Endothelial cell of umbilical vein (primary cell): ENCODE results near the gene FXYD6. TPM values are rescaled to one million over a fixed set of nuclear protein-coding genes. Genes with fewer than 3 reads are reported as not detected.

Experiments
- BruUV-seq: library from RNA; stranded (reverse); fragments of 400-500 nt; replicated peaks from 2 replicates; lab custom pipeline; 2021; lab: Mats Ljungman, UMichigan
- CTCF ChIA-PET: fragments of 300-600, 350-600 bp; sonication (Branson Sonifier 250); formaldehyde crosslinking; loops from one replicate; lab custom pipeline; 2021; ENCODE audit warnings: antibody characterized with exemption, inconsistent platforms; lab: Charles Lee
- POLR2A ChIA-PET: fragments of 300-600, 350-600 bp; sonication (Branson Sonifier 250); formaldehyde crosslinking; loops from one replicate; lab custom pipeline; 2021; ENCODE audit warnings: antibody characterized with exemption, inconsistent platforms; lab: Charles Lee
- DNase-seq: peaks from one replicate; pipeline ENCODE4 v3.0.0-alpha.2; 2011; ENCODE audit warnings: low read depth, low spot score
- FAIRE-seq: peaks from 2 replicates; lab custom pipeline; 2011; peaks lifted over from hg19 to GRCh38; lab: Jason Lieb, UNC
- H2AFZ ChIP-seq: 2 replicates; pipeline ENCODE4 v1.6.0; 2012; ENCODE audit warnings: low read depth, low read length, control low read depth, inconsistent platforms
- H3K27ac ChIP-seq: 2 replicates; pipeline ENCODE4 v1.5.1; 2011; ENCODE audit warnings: low read depth, mild to moderate bottlenecking, control low read depth, low read length, moderate library complexity; ENCODE audit not compliant: insufficient read depth
- H3K27me3 ChIP-seq, 2 experiments: 2 replicates each; pipeline versions ENCODE4 v1.6.0 to v1.6.1; 2011; ENCODE audit warnings: low read length in 2 of 2, mixed read lengths in 1 of 2; ENCODE audit not compliant: control insufficient read depth in 2 of 2, insufficient read depth in 2 of 2
- H3K36me3 ChIP-seq, 2 experiments: 2 replicates in 1 of 2; 3 replicates in 1 of 2; pipeline ENCODE4 v1.5.1; 2011; ENCODE audit warnings: low read length in 2 of 2, mild to moderate bottlenecking in 1 of 2, moderate library complexity in 1 of 2; ENCODE audit not compliant: control insufficient read depth in 2 of 2, insufficient read depth in 2 of 2; ENCODE audit errors: extremely low read depth in 1 of 2
- H3K4me1 ChIP-seq: 3 replicates; pipeline ENCODE4 v1.5.1; 2011; ENCODE audit warnings: mild to moderate bottlenecking, low read length; ENCODE audit not compliant: control insufficient read depth, insufficient read depth; ENCODE audit errors: extremely low read depth
- H3K4me2 ChIP-seq: 2 replicates; pipeline ENCODE4 v1.6.1; 2011; ENCODE audit warnings: low read length, control low read depth, mixed read lengths; ENCODE audit not compliant: insufficient read depth
- H3K4me3 ChIP-seq, 3 experiments: fragments of 200-600 bp in 1 of 3; sonication (generic), shearing (Covaris generic) in 1 of 3; replicated peaks in 1 of 3; 2 replicates each; pipeline ENCODE4 v1.5.1; 2011 to 2016; ENCODE audit warnings: control low read depth in 3 of 3, low read length in 3 of 3, mild to moderate bottlenecking in 2 of 3, inconsistent platforms in 1 of 3, low read depth in 1 of 3, moderate library complexity in 1 of 3; ENCODE audit not compliant: insufficient read depth in 1 of 3
- H3K79me2 ChIP-seq: 2 replicates; pipeline ENCODE4 v1.6.0; 2012; ENCODE audit warnings: low read length, inconsistent platforms; ENCODE audit not compliant: control insufficient read depth, insufficient read depth
- H3K9ac ChIP-seq: replicated peaks from 2 replicates; pipeline ENCODE3; 2011; ENCODE audit warnings: low read length, control low read depth; ENCODE audit not compliant: insufficient read depth; ENCODE audit errors: extremely low read depth
- H3K9me1 ChIP-seq: replicated peaks from 3 replicates; pipeline ENCODE4 v1.6.0; 2011; ENCODE audit warnings: mild to moderate bottlenecking, low read length; ENCODE audit not compliant: control insufficient read depth, insufficient read depth; ENCODE audit errors: extremely low read depth
- H3K9me3 ChIP-seq: replicated peaks from 2 replicates; pipeline ENCODE4 v1.5.1; 2012; ENCODE audit warnings: low read length, inconsistent platforms; ENCODE audit not compliant: control insufficient read depth, insufficient read depth
- H4K20me1 ChIP-seq: replicated peaks from 2 replicates; pipeline ENCODE3; 2011; ENCODE audit warnings: mild to moderate bottlenecking, low read length; ENCODE audit not compliant: control insufficient read depth, insufficient read depth; ENCODE audit errors: extremely low read depth
- EZH2 ChIP-seq: IDR thresholded peaks from 2 replicates; pipeline ENCODE4 v1.6.1; 2012; ENCODE audit warnings: borderline replicate concordance, low read depth, mild to moderate bottlenecking, moderate library complexity, low read length, inconsistent platforms; ENCODE audit not compliant: severe bottlenecking
- FOS ChIP-seq: IDR thresholded peaks from 2 replicates; pipeline ENCODE4 v1.6.1; 2011; ENCODE audit warnings: mild to moderate bottlenecking, low read length, moderate library complexity, borderline replicate concordance; ENCODE audit not compliant: insufficient read depth
- GATA2 ChIP-seq: IDR thresholded peaks from 2 replicates; pipeline ENCODE4 v1.7.0; 2011; ENCODE audit warnings: low read depth, mild to moderate bottlenecking, moderate library complexity, mixed read lengths, low read length; ENCODE audit not compliant: insufficient read length, insufficient read depth
- JUN ChIP-seq: IDR thresholded peaks from 2 replicates; pipeline ENCODE4 v1.6.1; 2011; ENCODE audit warnings: borderline replicate concordance, low read depth; ENCODE audit not compliant: insufficient read length, insufficient read depth
- MYC ChIP-seq: IDR thresholded peaks from one replicate; pipeline ENCODE4 v1.6.1; 2011; ENCODE audit warnings: mild to moderate bottlenecking, low read depth, low read length
- POLR2A ChIP-seq: IDR thresholded peaks from 2 replicates; pipeline ENCODE4 v1.6.1; 2012; ENCODE audit warnings: low read depth, mild to moderate bottlenecking, control low read depth, low read length
- POLR2AphosphoS5 ChIP-seq: IDR thresholded peaks from 2 replicates; pipeline ENCODE4 v1.6.1; 2012; ENCODE audit warnings: low read depth, mild to moderate bottlenecking, control low read depth, low read length, moderate library complexity; ENCODE audit not compliant: insufficient read depth
- dilution Hi-C: fragments of 300-500 bp; cut with MboI; formaldehyde crosslinking; loops from one replicate; pipeline ENCODE4 v1.15.0; 2019; ENCODE audit warnings: low sequenced_read_pairs; ENCODE audit not compliant: extremely low pct_ligation_motif_present
- intact Hi-C: fragments of 100-400 bp; cut with micrococcal nuclease; formaldehyde crosslinking; loops from one replicate; pipeline ENCODE4 v1.10.0; 2022
- polyA plus RNA-seq, 4 experiments: library from polyadenylated mRNA; depleted of rRNA in 3 of 4; stranded (reverse) in 3 of 4; unstranded in 1 of 4; fragments of >200 nt; gene quantifications; 2 replicates each; pipeline versions ENCODE4 v1.2.1 to v1.2.3, GENCODE V29; 2011 to 2012; ENCODE audit warnings: missing spikeins in 1 of 4
- total RNA-seq: library from RNA; stranded (reverse); gene quantifications from 2 replicates; pipeline ENCODE4 v1.2.3, GENCODE V29; 2021
- TF ChIP-seq, protein P1 (sequence below): IDR thresholded peaks from 2 replicates; pipeline ENCODE4 v1.6.1; 2011; ENCODE audit not compliant: insufficient read depth, insufficient read length
- TF ChIP-seq, protein P2 (sequence below), 2 donors: IDR thresholded peaks; 1 replicate in 1 of 2; 2 replicates in 1 of 2; pipeline ENCODE4 v1.5.1; 2011; ENCODE audit warnings: low read length in 2 of 2, mild to moderate bottlenecking in 2 of 2, moderate library complexity in 2 of 2, control low read depth in 1 of 2, inconsistent platforms in 1 of 2, low read depth in 1 of 2; ENCODE audit not compliant: insufficient read depth in 1 of 2; ENCODE audit errors: extremely low read depth in 1 of 2

The FXYD6 gene
- total and polyA plus RNA-seq, 2 donors (not counting 3 experiments of a cell fraction or from before 2014, with no cell fraction given), result 1.4 to 8.7 TPM

DNA sequence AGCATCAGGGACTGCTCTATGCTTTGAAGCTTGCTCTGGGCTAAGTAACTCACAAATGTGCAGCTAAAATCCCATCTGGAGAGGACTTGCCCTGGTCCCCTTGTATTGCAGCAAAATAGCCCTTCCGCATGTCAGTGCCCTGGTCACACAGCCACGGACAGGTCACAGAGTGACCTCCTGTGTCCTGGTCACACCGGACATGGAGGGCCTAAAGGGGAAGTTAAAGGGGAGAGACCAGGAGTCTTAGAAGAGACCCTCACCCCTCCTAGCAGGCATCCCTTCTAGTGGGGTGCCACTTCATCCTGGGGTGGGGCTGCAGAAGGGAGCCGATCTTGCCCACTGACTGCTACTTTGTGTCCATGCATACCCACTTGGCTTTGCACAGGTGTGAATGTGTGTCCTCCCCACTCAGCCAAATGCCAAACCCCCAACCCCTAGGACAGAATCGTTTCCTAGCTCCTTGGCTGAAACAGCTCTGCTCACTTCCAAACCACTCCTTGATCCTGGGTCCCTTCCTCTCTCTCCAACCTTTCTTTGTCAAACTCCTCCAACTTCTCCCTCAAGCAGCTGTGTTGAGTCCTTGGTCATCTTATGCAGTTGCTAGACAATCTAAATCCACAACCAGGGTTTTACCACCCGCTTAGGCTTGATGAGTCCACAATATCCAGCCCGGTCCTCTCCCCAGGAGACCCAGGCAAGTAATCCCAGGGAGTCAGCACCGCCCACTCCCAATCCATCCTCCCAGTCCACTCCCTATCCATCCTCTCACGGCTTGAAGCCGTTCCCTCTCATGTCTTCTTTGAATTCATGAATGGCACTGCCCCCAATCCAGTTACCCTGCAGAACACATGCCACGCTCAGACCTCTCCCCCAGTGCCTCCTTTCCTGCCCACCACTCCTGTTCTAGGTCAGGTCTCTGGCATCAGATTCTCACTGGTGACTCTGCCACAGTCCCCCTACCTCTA lies 3.3 kb upstream of the FXYD6 start:
- no peaks in the 10 kb centered on the region for H3K9me3 ChIP-seq
- no peaks in the 10 kb centered on the region for H3K36me3 ChIP-seq
- H3K9ac ChIP-seq, result no peak overlapping the region
- DNase-seq, result no peak
- H3K79me2 ChIP-seq, result no peaks in the 10 kb centered on the region
- TF ChIP-seq, protein P1, sequence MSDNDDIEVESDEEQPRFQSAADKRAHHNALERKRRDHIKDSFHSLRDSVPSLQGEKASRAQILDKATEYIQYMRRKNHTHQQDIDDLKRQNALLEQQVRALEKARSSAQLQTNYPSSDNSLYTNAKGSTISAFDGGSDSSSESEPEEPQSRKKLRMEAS, result no peak
- TF ChIP-seq FOS, result no peak
- TF ChIP-seq POLR2AphosphoS5, result no peak
- no peak for TF ChIP-seq JUN
- TF ChIP-seq POLR2A, result no peak
- TF ChIP-seq, protein P2, sequence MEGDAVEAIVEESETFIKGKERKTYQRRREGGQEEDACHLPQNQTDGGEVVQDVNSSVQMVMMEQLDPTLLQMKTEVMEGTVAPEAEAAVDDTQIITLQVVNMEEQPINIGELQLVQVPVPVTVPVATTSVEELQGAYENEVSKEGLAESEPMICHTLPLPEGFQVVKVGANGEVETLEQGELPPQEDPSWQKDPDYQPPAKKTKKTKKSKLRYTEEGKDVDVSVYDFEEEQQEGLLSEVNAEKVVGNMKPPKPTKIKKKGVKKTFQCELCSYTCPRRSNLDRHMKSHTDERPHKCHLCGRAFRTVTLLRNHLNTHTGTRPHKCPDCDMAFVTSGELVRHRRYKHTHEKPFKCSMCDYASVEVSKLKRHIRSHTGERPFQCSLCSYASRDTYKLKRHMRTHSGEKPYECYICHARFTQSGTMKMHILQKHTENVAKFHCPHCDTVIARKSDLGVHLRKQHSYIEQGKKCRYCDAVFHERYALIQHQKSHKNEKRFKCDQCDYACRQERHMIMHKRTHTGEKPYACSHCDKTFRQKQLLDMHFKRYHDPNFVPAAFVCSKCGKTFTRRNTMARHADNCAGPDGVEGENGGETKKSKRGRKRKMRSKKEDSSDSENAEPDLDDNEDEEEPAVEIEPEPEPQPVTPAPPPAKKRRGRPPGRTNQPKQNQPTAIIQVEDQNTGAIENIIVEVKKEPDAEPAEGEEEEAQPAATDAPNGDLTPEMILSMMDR (IDR thresholded peaks at IDR 0.05; ENCODE audit: extremely low read depth in 1 of 2, insufficient read depth in 1 of 2, low read depth in 1 of 2, low read length in 2 of 2), result no peak
- no peak for TF ChIP-seq EZH2
- TF ChIP-seq GATA2, result no peak
- TF ChIP-seq MYC, result no peak
- intact Hi-C loops (no loop called here), dilution Hi-C loops (no loop called here)
- no TSS peak for BruUV-seq
- no peaks in the 10 kb centered on the region for H3K4me1 ChIP-seq
- H3K9me1 ChIP-seq, result no peaks in the 10 kb centered on the region
- no peak overlapping the region for H3K4me2 ChIP-seq
- H2AFZ ChIP-seq, result no peak overlapping the region
- POLR2A ChIA-PET, result interaction anchor here (0.6 kb wide), 1 partner anchor 11 kb away, joined by 12 read pairs; no protein-coding TSS in a partner anchor
- H3K4me3 ChIP-seq, result no peak overlapping the region
- no peak for FAIRE-seq
- no peak overlapping the region for H3K27ac ChIP-seq
- no peaks in the 10 kb centered on the region for H4K20me1 ChIP-seq
- H3K27me3 ChIP-seq, result peaks cover 53 to 57% of the 10 kb centered on the region in 2 experiments
- CTCF ChIA-PET, result interaction anchor here (1.4 kb wide), 1 partner anchor 67 kb away, joined by 3 read pairs; no protein-coding TSS in a partner anchor
